Prostate gland (tissue), 2 donors: Measurements from ENCODE around the gene PEF1.

ENCODE experiments used
- CTCF ChIP-seq, 4 experiments: fragments of 200-600 bp in 2 of 4; fragments of 450-650 bp in 2 of 4; sonication (generic) in 2 of 4; IDR thresholded peaks; 1 replicate in 3 of 4; 2 replicates in 1 of 4; pipeline ENCODE4 v1.5.1; 2016 to 2019; ENCODE audit warnings: antibody characterized with exemption in 4 of 4, mild to moderate bottlenecking in 2 of 4, moderate library complexity in 2 of 4
- POLR2A ChIP-seq: fragments of 450-650 bp; IDR thresholded peaks from one replicate; pipeline ENCODE4 v1.6.1; 2016; ENCODE audit warnings: antibody characterized with exemption, mild to moderate bottlenecking

DNA sequence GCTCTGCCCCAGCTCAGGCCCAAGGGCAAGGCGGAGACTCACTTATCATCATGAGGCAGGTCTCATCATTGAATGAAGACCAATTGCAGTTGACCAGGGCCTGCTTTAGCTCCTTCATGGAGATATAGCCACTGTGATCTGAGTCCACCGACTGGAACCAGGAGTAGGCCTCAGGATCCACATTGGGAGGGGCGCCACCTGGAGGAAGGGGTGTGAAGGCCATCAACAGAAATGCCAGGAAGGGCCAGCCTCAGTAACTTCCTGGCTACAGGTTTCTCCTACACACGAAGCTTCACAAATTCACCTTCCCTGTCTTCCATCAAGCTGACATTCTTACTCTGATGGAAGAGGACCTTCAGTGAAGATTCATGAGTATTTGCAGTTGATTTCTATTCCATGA, 11.6 kb downstream of the PEF1 start:
- peak in 1 of 4 experiments; percentile 6 for TF ChIP-seq CTCF (IDR thresholded peaks at IDR 0.05)
- no peak for TF ChIP-seq POLR2A
